HG03039 (cell line): ENCODE data around the gene ATIC.

Experiments
- ATAC-seq: cut with Tn5 transposase; IDR thresholded peaks from one replicate; pipeline ENCODE4 v1.9.1; 2021; ENCODE audit warnings: mild to moderate bottlenecking, moderate library complexity; ENCODE audit not compliant: unreplicated experiment

Gene ATIC

DNA sequence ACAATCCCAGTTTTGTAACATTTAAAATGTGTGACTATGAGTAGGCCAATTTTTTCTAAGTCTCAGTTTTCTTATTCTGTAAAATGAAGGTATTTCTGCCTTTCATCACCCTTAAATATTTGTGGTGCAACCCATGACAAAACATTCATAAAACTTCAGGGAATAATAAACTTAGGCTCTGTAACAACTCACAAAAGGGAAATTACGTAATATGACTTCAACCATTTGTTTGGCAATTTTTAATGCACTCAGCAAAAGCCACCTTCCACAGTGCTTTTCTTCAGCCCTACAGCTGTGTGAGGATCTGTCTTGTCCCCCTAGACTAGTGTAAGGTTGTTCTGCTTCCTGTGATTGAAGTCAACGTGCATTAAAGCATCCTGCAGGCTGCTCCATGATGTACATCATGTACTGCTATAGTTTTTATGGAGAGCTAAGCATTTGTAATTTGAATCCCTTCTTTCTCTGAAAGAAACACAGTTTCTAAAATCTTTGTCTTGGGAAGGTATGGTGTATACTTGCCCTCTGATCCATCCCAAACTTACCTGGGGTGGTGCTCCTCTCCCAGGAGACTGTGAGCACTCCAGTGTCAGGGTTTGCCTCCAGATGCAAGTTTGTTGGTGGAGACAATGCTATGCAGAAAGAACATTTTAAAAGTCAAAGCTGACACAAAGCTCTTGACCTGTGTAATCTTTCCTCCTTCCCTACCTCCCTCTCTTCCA is 84.9 kb downstream of the ATIC start:
- no peak for ATAC-seq

DNA sequence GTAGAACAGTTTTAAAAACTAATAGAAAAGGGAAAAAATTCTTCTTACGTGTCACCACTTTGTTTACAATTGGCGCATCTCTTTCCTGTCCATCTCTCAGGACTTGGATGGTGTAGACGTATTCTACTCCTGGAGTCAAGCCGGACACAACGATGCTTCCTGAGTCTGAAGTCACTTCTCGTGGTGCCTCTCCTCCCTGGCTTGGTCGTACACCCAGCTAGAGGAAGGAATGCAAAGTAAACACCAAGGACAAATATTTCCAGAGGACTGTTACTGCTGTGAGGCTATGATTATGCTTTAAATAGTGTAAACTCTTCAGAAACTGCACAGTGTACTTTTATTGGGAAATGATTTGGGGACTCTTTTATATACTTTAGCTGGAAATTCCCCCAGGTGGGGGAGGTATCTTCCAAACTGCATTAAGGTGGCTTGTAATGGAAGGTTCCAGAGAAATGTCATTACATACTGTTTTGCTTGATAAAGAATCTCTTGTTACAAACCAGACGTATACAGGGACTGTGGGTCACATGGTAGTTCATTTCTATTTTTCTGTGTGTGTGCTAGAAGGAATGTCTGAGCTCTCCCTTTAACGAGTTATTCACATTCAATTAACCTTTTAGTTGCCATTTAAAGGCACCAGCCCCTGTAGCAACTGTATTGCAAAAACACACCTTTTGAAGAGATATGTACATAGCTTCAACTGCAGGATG is 85.9 kb downstream of the ATIC start:
- no peak for ATAC-seq

DNA sequence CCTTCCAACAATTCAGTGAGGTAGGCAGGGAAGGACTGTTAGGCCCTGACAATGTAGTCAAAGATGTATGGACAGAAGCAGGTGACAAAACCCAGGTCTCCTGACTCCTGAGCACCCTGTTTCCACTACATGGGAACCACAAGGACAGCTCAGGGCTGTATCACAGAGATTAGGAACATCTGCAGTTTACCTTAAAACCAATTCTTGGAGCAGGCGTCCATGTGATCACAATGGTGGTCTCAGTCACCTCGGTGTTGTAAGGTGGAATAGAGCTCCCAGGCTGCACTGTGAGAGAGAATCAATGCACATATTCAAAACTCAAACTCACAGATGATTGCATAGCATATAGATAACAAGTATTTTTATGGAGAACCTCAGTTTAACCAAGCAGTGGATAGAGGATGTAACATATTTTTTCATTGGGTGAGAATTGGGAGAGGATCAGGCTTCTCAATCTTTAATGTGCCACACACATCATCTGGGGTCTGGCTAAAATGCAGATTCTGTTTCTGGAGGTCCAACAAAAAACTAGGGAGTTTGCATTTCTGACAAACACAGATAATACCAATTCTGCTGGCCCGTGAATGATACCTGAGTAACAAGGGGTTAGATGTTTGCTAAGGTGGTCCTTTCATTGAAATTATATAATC is 87.3 kb downstream of the ATIC start:
- ATAC-seq = no peak
